Measurements from ENCODE around the gene MCF2L2. TPM values are rescaled to one million over a fixed set of nuclear protein-coding genes. Genes with fewer than 3 reads are reported as not detected.

MCF2L2 gene, protein sequence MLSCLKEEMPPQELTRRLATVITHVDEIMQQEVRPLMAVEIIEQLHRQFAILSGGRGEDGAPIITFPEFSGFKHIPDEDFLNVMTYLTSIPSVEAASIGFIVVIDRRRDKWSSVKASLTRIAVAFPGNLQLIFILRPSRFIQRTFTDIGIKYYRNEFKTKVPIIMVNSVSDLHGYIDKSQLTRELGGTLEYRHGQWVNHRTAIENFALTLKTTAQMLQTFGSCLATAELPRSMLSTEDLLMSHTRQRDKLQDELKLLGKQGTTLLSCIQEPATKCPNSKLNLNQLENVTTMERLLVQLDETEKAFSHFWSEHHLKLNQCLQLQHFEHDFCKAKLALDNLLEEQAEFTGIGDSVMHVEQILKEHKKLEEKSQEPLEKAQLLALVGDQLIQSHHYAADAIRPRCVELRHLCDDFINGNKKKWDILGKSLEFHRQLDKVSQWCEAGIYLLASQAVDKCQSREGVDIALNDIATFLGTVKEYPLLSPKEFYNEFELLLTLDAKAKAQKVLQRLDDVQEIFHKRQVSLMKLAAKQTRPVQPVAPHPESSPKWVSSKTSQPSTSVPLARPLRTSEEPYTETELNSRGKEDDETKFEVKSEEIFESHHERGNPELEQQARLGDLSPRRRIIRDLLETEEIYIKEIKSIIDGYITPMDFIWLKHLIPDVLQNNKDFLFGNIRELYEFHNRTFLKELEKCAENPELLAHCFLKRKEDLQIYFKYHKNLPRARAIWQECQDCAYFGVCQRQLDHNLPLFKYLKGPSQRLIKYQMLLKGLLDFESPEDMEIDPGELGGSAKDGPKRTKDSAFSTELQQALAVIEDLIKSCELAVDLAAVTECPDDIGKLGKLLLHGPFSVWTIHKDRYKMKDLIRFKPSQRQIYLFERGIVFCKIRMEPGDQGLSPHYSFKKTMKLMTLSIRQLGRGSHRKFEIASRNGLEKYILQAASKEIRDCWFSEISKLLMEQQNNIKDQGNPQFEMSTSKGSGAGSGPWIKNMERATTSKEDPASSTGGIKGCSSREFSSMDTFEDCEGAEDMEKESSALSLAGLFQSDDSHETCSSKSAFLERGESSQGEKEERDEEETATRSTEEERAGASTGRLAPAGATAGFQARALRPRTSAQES
- 0.38 and 1.2 TPM in 2 replicates for total RNA-seq

DNA sequence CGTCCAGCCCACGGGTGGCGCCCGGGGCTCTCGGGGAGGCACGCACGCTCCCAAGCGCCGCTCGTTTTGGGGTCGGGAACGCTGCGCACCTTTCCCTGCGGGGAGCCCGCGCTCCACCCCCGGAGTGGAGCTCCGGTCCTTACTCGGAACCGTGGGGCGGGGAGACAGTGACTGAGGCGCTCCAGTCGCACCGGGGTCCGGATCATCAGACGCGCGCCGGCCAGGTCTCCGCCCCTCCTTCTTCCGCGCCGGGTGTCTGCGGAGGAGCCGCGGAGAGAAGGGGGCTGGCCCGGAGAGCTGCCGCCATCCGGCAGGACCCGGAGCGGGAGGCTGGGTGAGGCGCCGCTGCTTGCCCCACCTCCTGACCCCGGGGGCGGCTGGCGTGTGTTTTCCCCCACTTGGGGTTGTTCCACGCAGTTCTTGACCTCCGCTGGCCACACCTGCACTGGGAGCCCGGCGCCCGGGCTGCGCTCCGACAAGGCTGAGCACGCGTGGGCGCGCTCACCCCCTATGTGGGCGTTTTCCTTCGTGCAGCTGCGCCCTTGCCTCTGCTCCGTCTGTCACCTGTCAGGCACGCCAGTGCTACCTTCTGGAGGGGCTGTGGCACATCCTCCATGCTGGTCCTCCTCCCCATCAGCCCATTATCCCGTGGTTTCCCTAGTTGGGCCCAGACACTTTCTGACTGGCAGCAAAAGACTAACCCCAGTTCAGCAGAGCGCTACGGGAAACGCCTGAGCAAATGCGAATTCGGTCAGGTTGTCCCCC lies at the start of gene MCF2L2:
Gene MCF2L2 (minus strand): TSS at position 173 of the 765 bp plus-strand sequence. CDS start 642 bp downstream, outside the sequence.

DNA sequence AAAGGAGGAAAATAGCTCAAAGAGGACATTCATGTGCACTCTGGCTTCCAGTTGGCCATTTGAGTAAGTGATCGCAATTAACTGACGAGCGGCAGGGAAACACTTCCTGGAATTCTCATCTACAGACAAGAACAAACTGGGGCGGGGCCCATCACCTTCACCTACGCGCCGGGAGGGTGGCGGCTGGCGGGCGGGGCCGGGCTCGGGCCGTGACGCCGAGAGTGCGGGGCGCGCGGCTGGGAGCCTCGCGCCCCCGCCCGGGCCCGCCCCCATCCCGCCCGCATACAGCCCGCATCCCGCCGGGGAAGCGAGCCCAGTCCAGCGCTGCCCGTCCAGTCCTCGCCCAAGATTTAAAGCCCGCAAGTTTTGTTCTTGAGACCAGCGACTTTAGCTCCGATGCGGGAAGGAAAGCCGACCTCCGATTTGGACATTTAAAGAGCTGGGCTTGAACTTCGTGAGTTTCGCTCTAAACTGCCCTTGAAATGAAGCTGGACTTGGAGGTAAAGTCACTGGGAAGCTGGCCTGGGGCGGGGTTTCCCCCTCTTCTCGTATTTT lies 175.4 kb downstream of the MCF2L2 start, which contains the start of gene B3GNT5:
Gene B3GNT5 (plus strand): TSS at position 281 of the 555 bp plus-strand sequence. CDS start 16,546 bp downstream, outside the sequence.

Other genes starting within 250 kb of the MCF2L2 start
- gene B3GNT5, start 175.4 kb downstream of the MCF2L2 start, total RNA-seq = 17.8 and 18.1 TPM in 2 replicates
- gene KLHL6, start 127.1 kb upstream of the MCF2L2 start, total RNA-seq = 5.9 and 7.5 TPM in 2 replicates
- gene KLHL24, start 207.0 kb upstream of the MCF2L2 start, total RNA-seq = 69.4 and 73.7 TPM in 2 replicates

All from endothelial cell of coronary artery (primary cell).